ENCODE measurements around the gene MYF5. TPM values are rescaled to one million over a fixed set of nuclear protein-coding genes. Genes with fewer than 3 reads are reported as not detected.

Gene MYF5
- total and polyA plus RNA-seq, 5 donors: not detected

DNA sequence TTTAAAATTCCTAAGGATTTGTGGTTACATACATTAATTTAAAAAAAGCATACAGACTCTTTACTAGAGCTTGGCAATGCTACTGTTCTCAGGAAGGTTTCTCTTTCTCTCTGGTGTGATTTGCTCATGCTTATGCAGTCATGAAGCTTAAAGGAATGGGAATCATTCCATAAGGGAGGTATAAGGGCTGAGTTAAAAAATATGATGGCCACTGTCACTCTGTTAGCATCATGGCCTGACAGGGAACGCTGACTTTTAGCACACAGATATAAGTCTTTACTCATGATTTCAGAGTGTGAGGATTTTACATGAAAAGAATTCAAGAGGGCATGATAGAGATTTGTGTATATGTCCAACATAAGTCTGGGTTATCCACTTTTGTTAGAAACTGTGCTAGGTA lies 3.8 kb downstream of the MYF5 start:
- no peak overlapping the region for H3K4me3 ChIP-seq (ENCODE audit: low read length)
- intact Hi-C loops (cut with DNase I): no loop called here
- H3K9me3 ChIP-seq (ENCODE audit: control insufficient read depth, low read length): no peaks in the 10 kb centered on the region
- no peak overlapping the region for H3K27ac ChIP-seq (ENCODE audit: low read length)
- 82% methylated on average over 1 of the region's 1 CpG for WGBS
- ATAC-seq (no peak), DNase-seq (no peak)
- no peaks in the 10 kb centered on the region for H3K4me1 ChIP-seq (ENCODE audit: control insufficient read depth, insufficient read depth, low read length)
- H3K27me3 ChIP-seq (ENCODE audit: control insufficient read depth, insufficient read depth): no peaks in the 10 kb centered on the region

- Histone ChIP-seq H3K4me1 (ENCODE audit: control insufficient read depth, insufficient read depth, low read length) (no peaks in the 10 kb centered on the region), H3K9me3 (ENCODE audit: control insufficient read depth, low read length) (no peaks in the 10 kb centered on the region), H3K4me3 (ENCODE audit: low read length) (no peak overlapping the region), H3K27ac (ENCODE audit: low read length) (no peak overlapping the region), H3K27me3 (ENCODE audit: control insufficient read depth, insufficient read depth) (no peaks in the 10 kb centered on the region)
- WGBS: 71% methylated on average over 3 of the region's 3 CpGs
- no peak for DNase-seq
- intact Hi-C loops (cut with DNase I): no loop called here
- no peak for ATAC-seq
These were observed 4.6 kb downstream of the MYF5 start for GRCh38 chr12:80721326-80721725.

GRCh38 chr12:80745851-80746505 lies 29.3 kb downstream of the MYF5 start:
- Histone ChIP-seq H3K9me3 (ENCODE audit: control insufficient read depth, low read length) (no peaks in the 10 kb centered on the region), H3K4me3 (ENCODE audit: low read length) (no peak overlapping the region), H3K4me1 (ENCODE audit: control insufficient read depth, insufficient read depth, low read length) (no peaks in the 10 kb centered on the region), H3K27me3 (ENCODE audit: control insufficient read depth, insufficient read depth) (no peaks in the 10 kb centered on the region), H3K27ac (ENCODE audit: low read length) (no peak overlapping the region)
- 53% methylated on average over 6 of the region's 6 CpGs for WGBS
- intact Hi-C loops (cut with DNase I): no loop called here
- ATAC-seq (no peak), DNase-seq (no peak)

DNA sequence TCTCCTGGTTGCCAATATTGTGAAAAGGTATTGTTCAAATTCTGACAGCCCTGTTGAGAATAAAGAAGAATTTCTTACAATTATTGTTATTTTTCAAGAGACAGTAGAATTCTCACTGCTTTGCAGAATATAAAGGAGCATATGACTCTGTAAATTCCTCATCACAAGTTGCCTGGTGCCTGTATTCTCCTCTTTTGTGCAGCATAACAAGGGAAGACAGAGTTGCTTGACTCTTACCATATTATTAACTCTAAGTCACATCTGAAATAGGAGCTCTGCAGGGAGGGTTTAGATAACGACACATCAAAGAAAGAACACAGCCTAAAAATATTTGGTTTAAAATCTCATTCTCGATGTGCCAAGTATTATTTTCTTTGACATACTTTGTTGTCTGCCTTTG lies 31.1 kb downstream of the MYF5 start:
- WGBS: 54% methylated on average over 2 of the region's 2 CpGs
- H3K27me3 ChIP-seq (ENCODE audit: control insufficient read depth, insufficient read depth): no peaks in the 10 kb centered on the region
- no peak for ATAC-seq

DNA sequence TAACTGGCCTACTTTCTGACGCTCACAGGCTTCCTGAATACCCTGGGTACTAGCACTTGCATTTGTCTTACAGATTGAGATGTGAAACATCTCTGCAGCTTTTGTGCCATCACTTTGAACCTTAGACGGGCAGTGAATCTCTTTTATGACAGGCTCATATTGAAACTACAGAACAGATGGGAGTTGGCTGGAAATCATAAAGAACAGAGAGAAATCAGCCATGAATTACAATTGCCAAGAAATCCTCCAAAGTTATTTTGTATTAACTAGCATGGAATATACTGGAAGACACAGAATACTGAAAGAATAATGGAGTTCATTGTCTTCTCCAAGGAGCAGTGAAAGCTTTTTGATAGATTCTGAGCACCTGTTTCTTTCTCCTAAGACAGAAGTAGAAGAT lies 32.7 kb downstream of the MYF5 start:
- Histone ChIP-seq H3K9me3 (ENCODE audit: control insufficient read depth, low read length) (no peaks in the 10 kb centered on the region), H3K27me3 (ENCODE audit: control insufficient read depth, insufficient read depth) (no peaks in the 10 kb centered on the region), H3K27ac (ENCODE audit: low read length) (no peak overlapping the region), H3K4me1 (ENCODE audit: control insufficient read depth, insufficient read depth, low read length) (no peaks in the 10 kb centered on the region), H3K4me3 (ENCODE audit: low read length) (no peak overlapping the region)
- ATAC-seq: no peak
- intact Hi-C loops (cut with DNase I): no loop called here
- 69% methylated on average over 2 of the region's 2 CpGs for WGBS
- no peak for DNase-seq

More for the DNA sequence above, 31.1 kb downstream of the MYF5 start:
- Histone ChIP-seq H3K4me1 (ENCODE audit: control insufficient read depth, insufficient read depth, low read length) (no peaks in the 10 kb centered on the region), H3K9me3 (ENCODE audit: control insufficient read depth, low read length) (no peaks in the 10 kb centered on the region), H3K27ac (ENCODE audit: low read length) (no peak overlapping the region), H3K4me3 (ENCODE audit: low read length) (no peak overlapping the region)
- DNase-seq: no peak
- intact Hi-C loops (cut with DNase I): no loop called here

DNA sequence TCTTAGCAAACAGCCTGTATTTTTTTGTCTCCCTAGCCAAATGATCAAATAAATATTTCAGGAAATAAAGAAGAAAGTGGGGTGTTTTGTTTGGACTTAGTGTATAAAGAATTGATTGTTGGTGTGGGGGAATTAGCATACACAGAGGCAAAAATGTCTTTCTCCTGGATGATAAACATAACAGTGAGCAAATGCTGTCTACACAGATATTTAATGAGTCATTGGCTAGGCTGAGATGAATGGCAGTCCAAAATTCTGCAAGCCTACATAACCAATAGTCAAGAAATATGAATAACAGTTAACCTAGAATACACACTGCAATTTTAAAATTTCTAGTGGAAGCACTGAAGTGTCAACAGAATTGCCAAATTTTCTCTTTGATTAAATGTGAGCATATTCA lies 35.8 kb downstream of the MYF5 start:
- no peak overlapping the region for H3K27ac ChIP-seq (ENCODE audit: low read length)
- no peak overlapping the region for H3K4me3 ChIP-seq (ENCODE audit: low read length)
- H3K4me1 ChIP-seq (ENCODE audit: control insufficient read depth, insufficient read depth, low read length): no peaks in the 10 kb centered on the region
- ATAC-seq: no peak
- DNase-seq: no peak
- H3K9me3 ChIP-seq (ENCODE audit: control insufficient read depth, low read length): no peaks in the 10 kb centered on the region
- intact Hi-C loops (cut with DNase I): no loop called here
- H3K27me3 ChIP-seq (ENCODE audit: control insufficient read depth, insufficient read depth): no peaks in the 10 kb centered on the region

DNA sequence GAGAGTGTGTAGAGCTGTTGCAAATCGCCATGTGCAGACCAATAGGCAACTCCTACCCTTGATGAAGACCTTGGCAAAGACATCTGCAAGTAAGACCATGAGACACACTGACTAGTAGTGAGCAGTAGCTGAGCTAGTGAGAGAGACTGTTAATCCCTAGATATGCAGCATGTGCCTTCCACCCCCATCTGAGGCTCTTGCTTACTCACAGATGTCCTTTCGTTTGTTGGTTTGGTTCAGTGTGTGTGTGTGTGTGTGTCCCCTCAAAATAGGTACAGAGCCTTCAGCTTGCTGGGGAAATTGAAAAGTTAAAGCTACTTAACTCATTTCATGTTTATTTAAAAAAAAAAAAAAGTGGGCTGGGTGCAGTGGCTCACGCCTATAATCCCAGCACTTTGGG lies 37.6 kb downstream of the MYF5 start:
- Histone ChIP-seq H3K27me3 (ENCODE audit: control insufficient read depth, insufficient read depth) (no peaks in the 10 kb centered on the region), H3K4me3 (ENCODE audit: low read length) (no peak overlapping the region), H3K4me1 (ENCODE audit: control insufficient read depth, insufficient read depth, low read length) (no peaks in the 10 kb centered on the region), H3K9me3 (ENCODE audit: control insufficient read depth, low read length) (no peaks in the 10 kb centered on the region), H3K27ac (ENCODE audit: low read length) (no peak overlapping the region)
- DNase-seq (no peak), ATAC-seq (no peak)
- intact Hi-C loops (cut with DNase I): no loop called here
- 85% methylated on average over 3 of the region's 3 CpGs for WGBS

- Histone ChIP-seq H3K9me3 (ENCODE audit: control insufficient read depth, low read length) (no peaks in the 10 kb centered on the region), H3K27me3 (ENCODE audit: control insufficient read depth, insufficient read depth) (no peaks in the 10 kb centered on the region), H3K4me3 (ENCODE audit: low read length) (no peak overlapping the region), H3K4me1 (ENCODE audit: control insufficient read depth, insufficient read depth, low read length) (no peaks in the 10 kb centered on the region), H3K27ac (ENCODE audit: low read length) (no peak overlapping the region)
- peak in 1 of 2 donors; percentile 56 for ATAC-seq
- intact Hi-C loops (cut with DNase I): no loop called here
- WGBS: 57% methylated on average over 1 of the region's 1 CpG
- DNase-seq: no peak
These were observed 40.2 kb downstream of the MYF5 start for GRCh38 chr12:80756875-80757274.

DNA sequence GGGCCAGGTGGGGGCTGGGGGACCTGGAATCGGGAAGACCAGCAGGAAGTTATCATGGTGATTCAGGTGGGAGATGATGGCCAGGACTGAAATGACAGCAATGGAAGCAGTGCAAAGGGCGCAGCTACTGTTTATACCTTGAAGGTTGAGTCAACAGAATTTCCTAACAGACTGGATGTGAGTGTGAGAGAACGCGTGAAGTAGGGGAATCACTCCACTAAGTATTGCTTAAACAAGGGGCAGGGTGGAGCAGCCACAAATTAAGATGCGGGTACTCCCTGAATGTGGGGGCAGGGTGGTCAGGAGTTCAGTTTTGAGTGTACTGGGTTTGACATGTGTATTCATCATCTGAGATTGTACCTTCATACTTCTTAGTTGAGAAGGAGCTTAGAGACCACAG lies 45.1 kb downstream of the MYF5 start:
- Histone ChIP-seq H3K4me1 (ENCODE audit: control insufficient read depth, insufficient read depth, low read length) (no peaks in the 10 kb centered on the region), H3K4me3 (ENCODE audit: low read length) (no peak overlapping the region), H3K27ac (ENCODE audit: low read length) (no peak overlapping the region), H3K9me3 (ENCODE audit: control insufficient read depth, low read length) (no peaks in the 10 kb centered on the region), H3K27me3 (ENCODE audit: control insufficient read depth, insufficient read depth) (no peaks in the 10 kb centered on the region)
- no peak for ATAC-seq
- DNase-seq: no peak
- 82% methylated on average over 5 of the region's 5 CpGs for WGBS
- intact Hi-C loops (cut with DNase I): loop anchor here (5.0 to 10.0 kb wide), 4 partner anchors 287 to 350 kb away; no protein-coding TSS in a partner anchor

DNA sequence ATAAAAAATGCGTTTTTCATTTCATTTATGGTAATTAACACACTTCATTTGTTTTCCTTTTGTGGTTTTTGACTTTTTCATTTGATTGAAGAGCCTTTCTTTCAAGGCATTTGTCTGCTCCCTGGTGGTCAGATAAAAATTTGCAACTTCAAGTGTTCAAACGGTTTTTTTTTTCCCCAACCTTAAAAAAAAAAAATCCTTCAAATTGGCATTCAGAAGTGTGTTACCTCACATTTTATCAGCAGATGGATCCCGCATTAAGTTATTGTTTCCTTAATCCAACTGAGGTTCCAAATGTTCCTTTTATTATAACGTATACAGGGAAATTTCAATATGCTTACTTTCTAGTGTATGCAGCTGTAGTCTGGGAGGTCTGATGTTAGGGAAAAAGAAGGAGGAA lies 47.2 kb downstream of the MYF5 start:
- intact Hi-C loops (cut with DNase I): loop anchor here (5.0 to 10.0 kb wide), 4 partner anchors 289 to 352 kb away; no protein-coding TSS in a partner anchor
- Histone ChIP-seq H3K27me3 (ENCODE audit: control insufficient read depth, insufficient read depth) (no peaks in the 10 kb centered on the region), H3K27ac (ENCODE audit: low read length) (no peak overlapping the region), H3K9me3 (ENCODE audit: control insufficient read depth, low read length) (no peaks in the 10 kb centered on the region), H3K4me1 (ENCODE audit: control insufficient read depth, insufficient read depth, low read length) (no peaks in the 10 kb centered on the region), H3K4me3 (ENCODE audit: low read length) (no peak overlapping the region)
- WGBS: 4% methylated on average over 4 of the region's 4 CpGs
- ATAC-seq (no peak), DNase-seq (no peak)

- Histone ChIP-seq H3K27ac (ENCODE audit: low read length) (no peak overlapping the region), H3K9me3 (ENCODE audit: control insufficient read depth, low read length) (no peaks in the 10 kb centered on the region), H3K27me3 (ENCODE audit: control insufficient read depth, insufficient read depth) (no peaks in the 10 kb centered on the region), H3K4me3 (ENCODE audit: low read length) (no peak overlapping the region), H3K4me1 (ENCODE audit: control insufficient read depth, insufficient read depth, low read length) (no peaks in the 10 kb centered on the region)
- intact Hi-C loops (cut with DNase I): loop anchor here in 3 of 4 donors (10.0 kb wide), 2 partner anchors 291 to 351 kb away; no protein-coding TSS in a partner anchor
- 91% methylated on average over 1 of the region's 1 CpG for WGBS
- ATAC-seq (no peak), DNase-seq (no peak)
These were observed 49.5 kb downstream of the MYF5 start for GRCh38 chr12:80766210-80766609.

- no peak for DNase-seq
- WGBS: 51% methylated on average over 2 of the region's 2 CpGs
- intact Hi-C loops (cut with DNase I): loop anchor here in 3 of 4 donors (10.0 kb wide), 2 partner anchors 292 to 352 kb away; no protein-coding TSS in a partner anchor
These were observed 50.2 kb downstream of the MYF5 start for GRCh38 chr12:80766897-80767296.

More at GRCh38 chr12:80766897-80767296, 50.2 kb downstream of the MYF5 start:
- no peaks in the 10 kb centered on the region for H3K27me3 ChIP-seq (ENCODE audit: control insufficient read depth, insufficient read depth)
- no peak for ATAC-seq
- no peak overlapping the region for H3K27ac ChIP-seq (ENCODE audit: low read length)
- no peaks in the 10 kb centered on the region for H3K9me3 ChIP-seq (ENCODE audit: control insufficient read depth, low read length)
- H3K4me1 ChIP-seq (ENCODE audit: control insufficient read depth, insufficient read depth, low read length): no peaks in the 10 kb centered on the region
- no peak overlapping the region for H3K4me3 ChIP-seq (ENCODE audit: low read length)
